ENCODE data around the gene CEBPZ. TPM values are rescaled to one million over a fixed set of nuclear protein-coding genes. Genes with fewer than 3 reads are reported as not detected.
A peak's percentile ranks its signal among the peaks of the same experiment; 100 is the strongest.

Gene CEBPZ
- total and polyA plus RNA-seq, 2 of the 13 experiments (the other 11 are each of a cell fraction or from before 2014, with no cell fraction given): 14.4 to 117 TPM

DNA sequence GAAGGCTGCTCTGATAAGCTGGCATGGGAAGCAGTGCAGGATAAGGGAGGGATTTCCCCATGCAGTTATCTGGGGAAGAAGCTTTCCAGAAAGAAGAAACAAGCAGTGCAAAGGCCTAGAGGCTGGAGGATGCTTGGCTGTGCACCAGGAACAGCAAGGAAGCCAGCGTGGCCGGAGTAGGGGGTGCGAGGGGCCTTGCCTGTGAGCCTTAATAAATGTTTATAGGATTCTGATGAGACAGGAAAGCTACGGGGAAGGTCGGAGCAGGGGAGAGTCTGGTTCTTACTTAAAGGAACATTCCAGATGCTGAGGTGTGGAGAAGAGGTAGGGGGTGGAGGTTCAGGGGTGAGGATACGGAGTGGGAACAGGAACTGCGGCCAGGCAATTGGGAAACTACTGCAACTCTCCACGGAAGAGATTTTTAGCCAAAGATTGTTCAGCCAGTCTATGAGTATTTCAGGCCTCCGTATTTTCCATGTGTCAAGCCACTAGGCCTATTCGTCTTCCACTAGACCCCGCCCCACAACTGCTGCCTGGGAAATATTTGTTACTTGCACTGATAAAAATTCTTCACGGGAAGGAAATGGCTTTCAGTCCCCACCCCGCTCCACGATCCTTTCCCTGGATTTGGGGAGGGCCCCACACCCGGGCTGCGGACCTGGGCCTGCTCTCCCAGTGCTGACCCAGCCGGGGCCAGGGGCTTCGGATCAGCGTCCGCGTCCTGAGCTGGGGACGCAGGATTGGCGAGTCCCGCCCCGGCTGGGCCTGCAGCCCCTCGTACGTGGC lies 75.1 kb downstream of the CEBPZ start:
- Histone ChIP-seq H2AFZ (ENCODE audit: low read length) (peak overlapping the region; percentile 61), H3K36me3 (replicated peaks in 1 of 2; ENCODE audit: control insufficient read depth in 1 of 2, insufficient read depth in 2 of 2, low read length in 2 of 2) (no peaks in the 10 kb centered on the region), H3K4me3 (replicated peaks in 1 of 3; ENCODE audit: insufficient read depth in 1 of 3, low read depth in 2 of 3, low read length in 3 of 3) (peak overlapping the region; percentile 89 to 98 (median 94)), H3K27me3 (ENCODE audit: control insufficient read depth in 1 of 2, insufficient read depth in 2 of 2, low read length in 2 of 2) (no peaks in the 10 kb centered on the region; a peak in 1 of 5 replicates), H3K9ac (ENCODE audit: insufficient read depth, low read depth, low read length) (peak overlapping the region; percentile 88), H3K9me3 (ENCODE audit: low read length) (no peaks in the 10 kb centered on the region), H3K27ac (ENCODE audit: extremely low read length, insufficient read depth, low read length) (peak overlapping the region; percentile 74), H3K4me2 (ENCODE audit: low read depth, low read length) (peak overlapping the region; percentile 92), H3K79me2 (ENCODE audit: insufficient read depth, low read length) (peaks cover 42% of the 10 kb centered on the region), H3K4me1 (ENCODE audit: insufficient read depth, low read length) (peaks cover 53% of the 10 kb centered on the region), H4K20me1 (ENCODE audit: insufficient read depth, low read length) (no peaks in the 10 kb centered on the region)
- CTCF ChIA-PET (ENCODE audit: low intra/inter-chr PET ratio, low total read pairs): no interaction called here
- intact Hi-C loops (cut with micrococcal nuclease; ENCODE audit: unreplicated experiment) (loop anchor here (2.0 kb wide), 1 partner anchor 41 kb away; the partner anchor contains the start of gene CEBPZOS), in situ Hi-C loops (cut with HindIII; ENCODE audit: extremely low pct_ligation_motif_present, low pct_unique_long_range_greater_than_20kb) (loop anchor here (5.0 to 25.0 kb wide), 2 partner anchors 71 to 731 kb away; no protein-coding TSS in a partner anchor)
- ATAC-seq: peak; percentile 56
- POLR2A ChIA-PET: interaction anchor here (0.5 to 2.8 kb wide), 9 partner anchors 9 to 1595 kb away, joined by 3 to 12 read pairs (median 3); partner anchors contain the start of genes CEBPZ, CEBPZOS, NDUFAF7 and SRSF7
- DNase-seq (ENCODE audit: low spot score): peak; percentile 42
- FAIRE-seq: no peak
- no TSS peak for BruUV-seq (replicated peaks)
- 1% methylated on average over 16 of the region's 27 CpGs for WGBS (ENCODE audit: low lambda C conversion rate)
- peak; percentile 7; the same call in 1 of the 2 replicates for TF ChIP-seq NFKB2 (CRISPR knock-in tag; IDR thresholded peaks at IDR 0.05; ENCODE audit: borderline replicate concordance)
- TF ChIP-seq MIXL1 (CRISPR knock-in tag; IDR thresholded peaks at IDR 0.05): no peak
- no peak for TF ChIP-seq GLI4 (CRISPR knock-in tag; IDR thresholded peaks at IDR 0.05; ENCODE audit: borderline replicate concordance)
- 0 out of 2 replicates have a peak, but pooled peaks have one; percentile 23 for TF ChIP-seq ZNF773 (CRISPR knock-in tag; IDR thresholded peaks at IDR 0.05; ENCODE audit: borderline replicate concordance)
- peak; percentile 52 for TF ChIP-seq ZFX (CRISPR knock-in tag; IDR thresholded peaks at IDR 0.05; ENCODE audit: low read depth)
- TF ChIP-seq SRY (CRISPR knock-in tag; IDR thresholded peaks at IDR 0.05): 0 out of 2 replicates have a peak, but pooled peaks have one; percentile 44
- TF ChIP-seq ZNF557 (CRISPR knock-in tag; IDR thresholded peaks at IDR 0.05): no peak
- TF ChIP-seq RAD21 (CRISPR knock-in tag; IDR thresholded peaks at IDR 0.05): no peak
- 0 out of 2 replicates have a peak, but pooled peaks have one; percentile 4 for TF ChIP-seq SIX4 (CRISPR knock-in tag; IDR thresholded peaks at IDR 0.05)
- TF ChIP-seq SRSF9 (IDR thresholded peaks at IDR 0.05; ENCODE audit: borderline replicate concordance, insufficient read depth, low read depth, low read length, poor library complexity, severe bottlenecking): no peak
- no peak for TF ChIP-seq ZNF350 (CRISPR knock-in tag; IDR thresholded peaks at IDR 0.05; ENCODE audit: borderline replicate concordance, low read depth)
- TF ChIP-seq, protein P1, sequence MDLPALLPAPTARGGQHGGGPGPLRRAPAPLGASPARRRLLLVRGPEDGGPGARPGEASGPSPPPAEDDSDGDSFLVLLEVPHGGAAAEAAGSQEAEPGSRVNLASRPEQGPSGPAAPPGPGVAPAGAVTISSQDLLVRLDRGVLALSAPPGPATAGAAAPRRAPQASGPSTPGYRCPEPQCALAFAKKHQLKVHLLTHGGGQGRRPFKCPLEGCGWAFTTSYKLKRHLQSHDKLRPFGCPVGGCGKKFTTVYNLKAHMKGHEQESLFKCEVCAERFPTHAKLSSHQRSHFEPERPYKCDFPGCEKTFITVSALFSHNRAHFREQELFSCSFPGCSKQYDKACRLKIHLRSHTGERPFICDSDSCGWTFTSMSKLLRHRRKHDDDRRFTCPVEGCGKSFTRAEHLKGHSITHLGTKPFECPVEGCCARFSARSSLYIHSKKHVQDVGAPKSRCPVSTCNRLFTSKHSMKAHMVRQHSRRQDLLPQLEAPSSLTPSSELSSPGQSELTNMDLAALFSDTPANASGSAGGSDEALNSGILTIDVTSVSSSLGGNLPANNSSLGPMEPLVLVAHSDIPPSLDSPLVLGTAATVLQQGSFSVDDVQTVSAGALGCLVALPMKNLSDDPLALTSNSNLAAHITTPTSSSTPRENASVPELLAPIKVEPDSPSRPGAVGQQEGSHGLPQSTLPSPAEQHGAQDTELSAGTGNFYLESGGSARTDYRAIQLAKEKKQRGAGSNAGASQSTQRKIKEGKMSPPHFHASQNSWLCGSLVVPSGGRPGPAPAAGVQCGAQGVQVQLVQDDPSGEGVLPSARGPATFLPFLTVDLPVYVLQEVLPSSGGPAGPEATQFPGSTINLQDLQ (CRISPR knock-in tag; IDR thresholded peaks at IDR 0.05): 0 out of 2 replicates have a peak, but pooled peaks have one; percentile 28
- 0 out of 2 replicates have a peak, but pooled peaks have one; percentile 23 for TF ChIP-seq SNAPC2 (CRISPR knock-in tag; IDR thresholded peaks at IDR 0.05)
- TF ChIP-seq CHCHD3 (CRISPR knock-in tag; IDR thresholded peaks at IDR 0.05): 0 out of 2 replicates have a peak, but pooled peaks have one; percentile 5
- peak; percentile 15; the same call in 1 of the 2 replicates for TF ChIP-seq ZNF232 (CRISPR knock-in tag; IDR thresholded peaks at IDR 0.05; ENCODE audit: borderline replicate concordance)
- peak; percentile 78; the same call in 1 of the 2 replicates for TF ChIP-seq ZNF558 (CRISPR knock-in tag; IDR thresholded peaks at IDR 0.05; ENCODE audit: borderline replicate concordance)
- peak; percentile 14; the same call in 1 of the 2 replicates for TF ChIP-seq MTA1 (CRISPR knock-in tag; IDR thresholded peaks at IDR 0.05; ENCODE audit: borderline replicate concordance)
- TF ChIP-seq ZSCAN9 (CRISPR knock-in tag; IDR thresholded peaks at IDR 0.05; ENCODE audit: borderline replicate concordance): 0 out of 2 replicates have a peak, but pooled peaks have one; percentile 62
- 0 out of 2 replicates have a peak, but pooled peaks have one; percentile 21 for TF ChIP-seq LCORL (IDR thresholded peaks at IDR 0.05)
- no peak for TF ChIP-seq LCORL (CRISPR knock-in tag; IDR thresholded peaks at IDR 0.05)
- peak; percentile 26; the same call in 1 of the 2 replicates for TF ChIP-seq NCOA1 (CRISPR knock-in tag; IDR thresholded peaks at IDR 0.05)
